A673 (cell line): ENCODE data around the gene SERINC5. TPM values are rescaled to one million over a fixed set of nuclear protein-coding genes. Genes with fewer than 3 reads are reported as not detected.
"Not testable (repeated sequence)": the region's sequence is repeated elsewhere in the genome, so short reads cannot be mapped to it uniquely, and the experiment has no call there.

Source experiments
- BruUV-seq: library from RNA; stranded (reverse); fragments of 400-500 nt; replicated peaks from 2 replicates; lab custom pipeline; 2021; lab: Mats Ljungman, UMichigan
- CTCF ChIA-PET: fragments of 300-600 bp; sonication (Branson Sonifier 250); formaldehyde crosslinking; loops from one replicate; lab custom pipeline; 2022; ENCODE audit warnings: antibody characterized with exemption; lab: Charles Lee
- POLR2A ChIA-PET: fragments of 300-600 bp; sonication (Branson Sonifier 250); formaldehyde crosslinking; loops from one replicate; lab custom pipeline; 2022; ENCODE audit warnings: antibody characterized with exemption; ENCODE audit not compliant: low non-redundant PET; lab: Charles Lee
- DNase-seq: peaks from one replicate; pipeline ENCODE4 v3.0.0-alpha.2; 2015; ENCODE audit warnings: low spot score
- H3K27ac ChIP-seq: fragments of 200-600 bp; sonication (generic); 2 replicates; pipeline ENCODE4 v1.5.1; 2016; ENCODE audit warnings: mixed run types, low read depth, mild to moderate bottlenecking, mixed read lengths, antibody characterized with exemption, low read length; ENCODE audit not compliant: poor library complexity, severe bottlenecking
- H3K27me3 ChIP-seq: fragments of 200-600 bp; sonication (generic); replicated peaks from 2 replicates; pipeline ENCODE4 v1.6.1; 2017; ENCODE audit warnings: mixed run types, low read depth, mild to moderate bottlenecking, mixed read lengths, antibody characterized with exemption, low read length; ENCODE audit not compliant: insufficient read depth, poor library complexity
- H3K36me3 ChIP-seq: fragments of 200-600 bp; sonication (generic); 2 replicates; pipeline ENCODE4 v1.6.1; 2016; ENCODE audit warnings: mixed run types, mild to moderate bottlenecking, mixed read lengths, antibody characterized with exemption, low read length; ENCODE audit not compliant: insufficient read depth, poor library complexity, severe bottlenecking
- H3K4me1 ChIP-seq: fragments of 200-600 bp; sonication (generic); 2 replicates; pipeline ENCODE4 v1.6.1; 2017; ENCODE audit warnings: mixed run types, mild to moderate bottlenecking, mixed read lengths, antibody characterized with exemption, low read length; ENCODE audit not compliant: insufficient read depth, poor library complexity, severe bottlenecking
- H3K4me3 ChIP-seq: fragments of 200-600 bp; sonication (generic); 2 replicates; pipeline ENCODE4 v1.5.1; 2016; ENCODE audit warnings: low read depth, mixed run types, mild to moderate bottlenecking, mixed read lengths, low read length; ENCODE audit not compliant: poor library complexity, severe bottlenecking
- H3K9me3 ChIP-seq: fragments of 200-600 bp; sonication (generic); 2 replicates; pipeline ENCODE4 v1.6.1; 2016; ENCODE audit warnings: mixed run types, low read depth, mild to moderate bottlenecking, mixed read lengths, antibody characterized with exemption, low read length; ENCODE audit not compliant: poor library complexity, severe bottlenecking
- CTCF ChIP-seq: fragments of 300-800, 200-600 bp; sonication (generic); conservative IDR thresholded peaks from 2 replicates; pipeline ENCODE4 v1.5.1; 2017; ENCODE audit warnings: low read depth, mild to moderate bottlenecking, antibody characterized with exemption, low read length, moderate library complexity, mixed read lengths
- EZH2 ChIP-seq: fragments of 200-600 bp; sonication (generic); IDR thresholded peaks from 2 replicates; pipeline ENCODE4 v1.6.1; 2017; ENCODE audit warnings: borderline replicate concordance, low read depth, mild to moderate bottlenecking, mixed read lengths, antibody characterized with exemption, low read length; ENCODE audit not compliant: poor library complexity, severe bottlenecking
- intact Hi-C: fragments of 100-400 bp; cut with micrococcal nuclease; formaldehyde crosslinking; loops from one replicate; pipeline ENCODE4 v1.10.0; 2022; ENCODE audit not compliant: unreplicated experiment
- total RNA-seq: library from RNA; stranded (reverse); gene quantifications from 2 replicates; pipeline ENCODE4 v1.2.3, GENCODE V29; 2021

The SERINC5 gene
- total RNA-seq, 1 experiment from 2014 or later, result 20.6 TPM

- DNase-seq, result no peak
- no peak for TF ChIP-seq EZH2
- TF ChIP-seq CTCF, result no peak
- intact Hi-C loops, result no loop called here
- Histone ChIP-seq H3K4me1 (no peaks in the 10 kb centered on the region), H3K4me3 (no peak overlapping the region), H3K27me3 (no peaks in the 10 kb centered on the region), H3K36me3 (no peaks in the 10 kb centered on the region), H3K9me3 (no peaks in the 10 kb centered on the region), H3K27ac (no peak overlapping the region)
- POLR2A ChIA-PET, result no interaction called here
- CTCF ChIA-PET, result no interaction called here
- no TSS peak for BruUV-seq
These were observed 139.8 kb downstream of the SERINC5 start for GRCh38 chr5:80116000-80116399.

- DNase-seq, result peak; percentile 12
- H3K4me3 ChIP-seq, result no peak overlapping the region
- no TSS peak for BruUV-seq
- H3K27me3 ChIP-seq, result no peaks in the 10 kb centered on the region
- TF ChIP-seq CTCF (no peak), EZH2 (no peak)
- ChIA-PET CTCF (no interaction called here), POLR2A (no interaction called here)
- H3K36me3 ChIP-seq, result no peaks in the 10 kb centered on the region
- no peak overlapping the region for H3K27ac ChIP-seq
- H3K4me1 ChIP-seq, result no peaks in the 10 kb centered on the region
- intact Hi-C loops, result no loop called here
- no peaks in the 10 kb centered on the region for H3K9me3 ChIP-seq
These were observed 141.0 kb downstream of the SERINC5 start for GRCh38 chr5:80114860-80115259.

DNA sequence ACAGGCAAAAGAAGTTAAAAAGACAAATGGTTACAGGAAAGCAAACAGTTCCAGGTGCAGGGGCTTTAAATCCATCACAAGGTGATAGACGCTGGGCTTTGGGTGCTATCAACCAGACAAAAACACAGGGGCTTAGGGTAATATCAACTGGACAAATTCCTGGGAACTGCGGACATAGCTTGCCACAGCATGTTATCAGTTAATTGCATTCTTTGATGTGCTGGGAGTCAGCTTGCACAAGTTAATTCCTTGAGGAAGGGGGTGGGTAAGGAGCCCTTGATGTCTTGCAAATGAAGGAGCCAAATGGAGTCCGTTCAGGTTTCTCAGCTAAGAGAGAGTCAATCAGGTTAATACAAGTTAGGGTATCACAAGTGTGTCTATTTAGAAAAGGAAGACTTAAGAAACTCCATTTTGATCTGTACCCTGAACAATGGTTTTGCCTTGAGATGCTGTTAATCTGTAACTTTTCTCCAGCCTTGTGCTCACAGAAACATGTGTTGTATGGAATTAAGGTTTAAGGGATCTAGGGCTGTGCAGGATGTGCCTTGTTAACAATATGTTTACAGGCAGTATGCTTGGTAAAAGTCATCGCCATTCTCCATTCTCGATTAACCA lies 144.4 kb downstream of the SERINC5 start:
- H3K27ac ChIP-seq, H3K27me3 ChIP-seq, DNase-seq, H3K9me3 ChIP-seq, H3K4me3 ChIP-seq, BruUV-seq, H3K36me3 ChIP-seq, CTCF ChIA-PET, H3K4me1 ChIP-seq, POLR2A ChIA-PET, intact Hi-C loops: not testable (repeated sequence)
